Neural crest cell (in vitro differentiated cells): ENCODE data around the gene GPAM. TPM values are rescaled to one million over a fixed set of nuclear protein-coding genes. Genes with fewer than 3 reads are reported as not detected.

Experiments
- DNase-seq: peaks from one replicate; pipeline ENCODE4 v3.0.0; 2021; ENCODE audit warnings: low read depth, mixed read lengths, low spot score
- H3K27ac Mint-ChIP-seq: one replicate; pipeline ENCODE4 v1.8.0; 2021; ENCODE audit warnings: mild to moderate bottlenecking, mixed read lengths; ENCODE audit not compliant: unreplicated experiment
- H3K27me3 Mint-ChIP-seq: 2 replicates; pipeline ENCODE4 v1.8.0; 2021; ENCODE audit warnings: low read depth, mild to moderate bottlenecking, mixed read lengths
- H3K36me3 Mint-ChIP-seq: 2 replicates; pipeline ENCODE4 v1.8.0; 2021; ENCODE audit warnings: low read depth, mild to moderate bottlenecking, mixed read lengths
- H3K4me1 Mint-ChIP-seq: 2 replicates; pipeline ENCODE4 v1.8.0; 2021; ENCODE audit warnings: mixed read lengths
- H3K4me3 Mint-ChIP-seq: one replicate; pipeline ENCODE4 v1.8.0; 2021; ENCODE audit warnings: mild to moderate bottlenecking, mixed read lengths
- H3K9me3 Mint-ChIP-seq: 2 replicates; pipeline ENCODE4 v1.8.0; 2021; ENCODE audit warnings: mixed read lengths
- CTCF ChIP-seq: fragments of 200-600 bp; sonication (generic); conservative IDR thresholded peaks from 2 replicates; pipeline ENCODE4 v1.5.0; 2021; ENCODE audit warnings: antibody characterized with exemption, mild to moderate bottlenecking
- total RNA-seq: library from RNA; stranded (reverse); gene quantifications from 2 replicates; pipeline ENCODE4 v1.2.1, GENCODE V29; 2021

Gene GPAM
- total RNA-seq, 1 donor from 2014 or later, result 21.2 TPM

- no peaks in the 10 kb centered on the region for H3K27me3 Mint-ChIP-seq
Measured at GRCh38 chr10:112224933-112225529, 41.5 kb upstream of the GPAM start.

DNA sequence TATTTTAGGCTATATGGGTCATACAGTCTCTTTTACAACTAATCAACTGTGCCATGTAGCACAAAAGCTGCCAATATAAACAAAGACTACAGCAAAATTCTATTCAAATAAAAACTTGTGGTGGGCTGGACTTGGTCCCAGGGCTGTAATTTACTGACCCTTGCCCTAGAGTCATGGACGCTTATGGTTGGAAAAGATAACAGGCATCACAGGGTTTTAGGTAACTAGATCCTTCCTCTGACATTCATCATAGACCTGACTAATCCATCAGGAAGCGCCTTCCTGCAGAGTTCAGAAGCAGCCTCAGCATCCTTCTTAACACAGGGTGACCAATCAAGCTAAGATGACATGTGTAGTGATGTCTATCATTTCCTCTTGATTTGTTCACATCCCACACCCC is 40.2 kb upstream of the GPAM start:
- H3K27me3 Mint-ChIP-seq, result no peaks in the 10 kb centered on the region
- H3K4me3 Mint-ChIP-seq, result no peak overlapping the region
- peaks cover 19% of the 10 kb centered on the region for H3K9me3 Mint-ChIP-seq
- peaks cover 6% of the 10 kb centered on the region for H3K4me1 Mint-ChIP-seq
- no peak for DNase-seq
- no peak overlapping the region for H3K27ac Mint-ChIP-seq
- TF ChIP-seq CTCF, result no peak
- H3K36me3 Mint-ChIP-seq, result peaks cover 9% of the 10 kb centered on the region

More at GRCh38 chr10:112224933-112225529, 41.5 kb upstream of the GPAM start:
- no peak overlapping the region for H3K27ac Mint-ChIP-seq
- H3K36me3 Mint-ChIP-seq, result peaks cover 7% of the 10 kb centered on the region
- peaks cover 17% of the 10 kb centered on the region for H3K9me3 Mint-ChIP-seq
- peaks cover 7% of the 10 kb centered on the region for H3K4me1 Mint-ChIP-seq
- DNase-seq, result no peak
- no peak for TF ChIP-seq CTCF
- no peak overlapping the region for H3K4me3 Mint-ChIP-seq

DNA sequence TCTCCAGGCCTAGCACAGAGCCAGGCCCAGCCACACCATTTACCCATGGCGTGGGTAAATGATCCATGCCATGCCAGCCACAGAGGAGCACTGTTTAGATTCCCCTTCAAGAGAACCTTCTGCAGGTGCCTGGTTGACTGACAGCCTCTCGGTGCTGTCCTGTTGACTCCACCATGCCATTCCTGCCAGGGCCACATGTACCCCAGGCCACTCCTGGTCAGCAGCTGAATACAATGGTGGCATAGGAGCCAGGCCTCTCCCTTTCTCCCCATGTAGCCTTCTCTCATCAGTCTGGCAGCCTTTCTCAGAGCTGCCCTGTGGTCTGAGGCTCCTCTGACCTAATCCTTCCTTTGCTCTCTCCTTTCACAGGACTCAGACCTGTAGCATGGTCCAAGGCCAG is 39.2 kb upstream of the GPAM start:
- peaks cover 14% of the 10 kb centered on the region for H3K4me1 Mint-ChIP-seq
- no peak overlapping the region for H3K27ac Mint-ChIP-seq
- no peak for DNase-seq
- TF ChIP-seq CTCF, result no peak
- H3K4me3 Mint-ChIP-seq, result no peak overlapping the region
- peaks cover 9% of the 10 kb centered on the region for H3K36me3 Mint-ChIP-seq
- peaks cover 23% of the 10 kb centered on the region for H3K9me3 Mint-ChIP-seq
- no peaks in the 10 kb centered on the region for H3K27me3 Mint-ChIP-seq

GRCh38 chr10:112221545-112221944 is 38.0 kb upstream of the GPAM start:
- H3K4me1 Mint-ChIP-seq, result peaks cover 25% of the 10 kb centered on the region
- TF ChIP-seq CTCF, result no peak
- peaks cover 20% of the 10 kb centered on the region for H3K9me3 Mint-ChIP-seq
- H3K27me3 Mint-ChIP-seq, result no peaks in the 10 kb centered on the region
- no peak for DNase-seq
- peaks cover 9% of the 10 kb centered on the region for H3K36me3 Mint-ChIP-seq
- no peak overlapping the region for H3K4me3 Mint-ChIP-seq
- H3K27ac Mint-ChIP-seq, result no peak overlapping the region

GRCh38 chr10:112218960-112219359 is 35.4 kb upstream of the GPAM start:
- H3K9me3 Mint-ChIP-seq, result peaks cover 14% of the 10 kb centered on the region
- peaks cover 5% of the 10 kb centered on the region for H3K36me3 Mint-ChIP-seq
- TF ChIP-seq CTCF, result no peak
- no peak for DNase-seq
- H3K4me1 Mint-ChIP-seq, result peaks cover 32% of the 10 kb centered on the region
- H3K4me3 Mint-ChIP-seq, result no peak overlapping the region
- H3K27ac Mint-ChIP-seq, result no peak overlapping the region
- H3K27me3 Mint-ChIP-seq, result no peaks in the 10 kb centered on the region
